ENCODE measurements around the gene ITPR2. TPM values are rescaled to one million over a fixed set of nuclear protein-coding genes. Genes with fewer than 3 reads are reported as not detected.

Gene ITPR2
- total and polyA plus RNA-seq, 5 donors: 4.2 to 32.1 (median 23.2) TPM

GRCh38 chr12:26499979-26500640, 332.9 kb downstream of the ITPR2 start:
- Histone ChIP-seq H3K27me3 (ENCODE audit: control insufficient read depth, insufficient read depth) (no peaks in the 10 kb centered on the region), H3K4me1 (ENCODE audit: control insufficient read depth, insufficient read depth, low read length) (no peaks in the 10 kb centered on the region), H3K4me3 (ENCODE audit: low read length) (no peak overlapping the region), H3K27ac (ENCODE audit: low read length) (no peak overlapping the region), H3K9me3 (ENCODE audit: control insufficient read depth, low read length) (no peaks in the 10 kb centered on the region)
- intact Hi-C loops (cut with DNase I): no loop called here
- DNase-seq: no peak
- peak in 1 of 2 donors; percentile 40 for ATAC-seq
- WGBS: 78% methylated on average over 1 of the region's 1 CpG

GRCh38 chr12:26496170-26496569, 336.8 kb downstream of the ITPR2 start:
- no peak overlapping the region for H3K27ac ChIP-seq (ENCODE audit: low read length)
- WGBS: 96% methylated on average over 1 of the region's 1 CpG
- no peak for ATAC-seq
- H3K27me3 ChIP-seq (ENCODE audit: control insufficient read depth, insufficient read depth): no peaks in the 10 kb centered on the region
- DNase-seq: no peak
- H3K4me3 ChIP-seq (ENCODE audit: low read length): no peak overlapping the region
- no peaks in the 10 kb centered on the region for H3K4me1 ChIP-seq (ENCODE audit: control insufficient read depth, insufficient read depth, low read length)
- intact Hi-C loops (cut with DNase I): no loop called here
- no peaks in the 10 kb centered on the region for H3K9me3 ChIP-seq (ENCODE audit: control insufficient read depth, low read length)

DNA sequence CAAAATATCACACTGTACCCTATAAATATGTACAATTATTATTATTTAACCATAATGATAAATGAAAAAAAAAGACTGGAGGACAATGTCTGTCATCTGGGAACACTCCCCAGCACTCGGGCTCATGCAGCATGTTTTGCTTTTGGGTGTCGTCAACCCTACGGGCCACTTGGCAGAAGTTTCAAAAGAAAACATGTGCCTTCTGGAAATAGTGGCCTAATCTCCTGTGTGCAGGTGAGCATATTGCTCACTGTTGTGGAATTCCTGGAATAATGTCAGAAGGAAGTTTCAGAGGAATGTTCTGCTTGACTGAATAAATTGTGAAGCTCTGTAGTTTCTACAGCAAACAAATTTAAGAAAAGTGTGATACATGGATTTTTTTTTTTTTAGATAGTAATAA, 339.3 kb downstream of the ITPR2 start:
- no peaks in the 10 kb centered on the region for H3K4me1 ChIP-seq (ENCODE audit: control insufficient read depth, insufficient read depth, low read length)
- ATAC-seq (no peak), DNase-seq (no peak)
- WGBS: 80% methylated on average over 3 of the region's 3 CpGs
- no peak overlapping the region for H3K4me3 ChIP-seq (ENCODE audit: low read length)
- H3K27ac ChIP-seq (ENCODE audit: low read length): no peak overlapping the region
- no peaks in the 10 kb centered on the region for H3K9me3 ChIP-seq (ENCODE audit: control insufficient read depth, low read length)
- H3K27me3 ChIP-seq (ENCODE audit: control insufficient read depth, insufficient read depth): no peaks in the 10 kb centered on the region
- intact Hi-C loops (cut with DNase I): no loop called here

DNA sequence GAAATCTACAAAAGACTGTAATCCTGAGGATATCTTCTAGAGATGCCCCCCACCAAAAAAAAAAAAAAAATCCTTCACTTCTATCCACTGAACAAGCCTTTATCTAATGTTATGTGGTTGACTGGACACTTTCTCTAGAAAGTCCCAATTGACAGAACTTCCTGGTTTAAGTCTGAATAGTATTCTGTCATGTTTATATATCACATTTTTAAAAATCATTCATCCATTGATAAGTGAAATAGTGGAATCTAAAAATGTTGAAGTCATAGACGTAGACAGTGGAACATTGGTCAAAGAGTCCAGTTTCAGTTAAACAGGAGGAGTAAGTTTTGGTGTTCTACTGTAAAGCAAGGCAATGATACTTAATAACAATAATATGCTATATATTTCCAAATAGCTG, 340.6 kb downstream of the ITPR2 start:
- Histone ChIP-seq H3K27me3 (ENCODE audit: control insufficient read depth, insufficient read depth) (no peaks in the 10 kb centered on the region), H3K4me3 (ENCODE audit: low read length) (no peak overlapping the region), H3K9me3 (ENCODE audit: control insufficient read depth, low read length) (no peaks in the 10 kb centered on the region), H3K27ac (ENCODE audit: low read length) (no peak overlapping the region), H3K4me1 (ENCODE audit: control insufficient read depth, insufficient read depth, low read length) (no peaks in the 10 kb centered on the region)
- intact Hi-C loops (cut with DNase I): no loop called here
- ATAC-seq: no peak
- WGBS: 90% methylated on average over 1 of the region's 1 CpG
- DNase-seq: no peak

DNA sequence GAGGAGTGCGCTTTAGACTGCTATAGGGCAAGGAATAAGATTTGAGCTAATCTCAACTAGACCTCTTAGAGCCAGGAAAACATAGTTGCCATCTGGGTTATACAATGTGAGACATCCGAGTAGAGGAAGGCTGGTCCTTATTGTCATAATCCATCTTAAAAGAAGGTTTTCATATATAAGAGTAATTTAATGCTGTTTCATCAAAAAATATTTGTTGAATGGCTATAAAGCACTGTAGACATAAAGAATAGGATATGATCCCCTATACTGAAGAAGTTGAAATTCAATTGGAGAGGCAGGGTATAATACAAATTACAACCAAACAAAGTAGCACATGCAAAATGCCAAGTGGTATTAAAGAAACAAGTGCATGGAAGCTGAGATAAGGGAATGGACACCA, 343.1 kb downstream of the ITPR2 start:
- DNase-seq (no peak), ATAC-seq (no peak)
- no peak overlapping the region for H3K4me3 ChIP-seq (ENCODE audit: low read length)
- no peaks in the 10 kb centered on the region for H3K4me1 ChIP-seq (ENCODE audit: control insufficient read depth, insufficient read depth, low read length)
- no peak overlapping the region for H3K27ac ChIP-seq (ENCODE audit: low read length)
- H3K27me3 ChIP-seq (ENCODE audit: control insufficient read depth, insufficient read depth): no peaks in the 10 kb centered on the region
- WGBS: 97% methylated on average over 2 of the region's 2 CpGs
- intact Hi-C loops (cut with DNase I): no loop called here
- no peaks in the 10 kb centered on the region for H3K9me3 ChIP-seq (ENCODE audit: control insufficient read depth, low read length)

- H3K27ac ChIP-seq (ENCODE audit: low read length): no peak overlapping the region
- H3K4me3 ChIP-seq (ENCODE audit: low read length): no peak overlapping the region
- 94% methylated on average over 1 of the region's 1 CpG for WGBS
- no peaks in the 10 kb centered on the region for H3K4me1 ChIP-seq (ENCODE audit: control insufficient read depth, insufficient read depth, low read length)
- intact Hi-C loops (cut with DNase I): no loop called here
- H3K27me3 ChIP-seq (ENCODE audit: control insufficient read depth, insufficient read depth): no peaks in the 10 kb centered on the region
- H3K9me3 ChIP-seq (ENCODE audit: control insufficient read depth, low read length): no peaks in the 10 kb centered on the region
- ATAC-seq (no peak), DNase-seq (no peak)
Measured at GRCh38 chr12:26488351-26488750, 344.6 kb downstream of the ITPR2 start.

- WGBS: 53% methylated on average over 1 of the region's 1 CpG
Measured at GRCh38 chr12:26473291-26473690, 359.7 kb downstream of the ITPR2 start.

DNA sequence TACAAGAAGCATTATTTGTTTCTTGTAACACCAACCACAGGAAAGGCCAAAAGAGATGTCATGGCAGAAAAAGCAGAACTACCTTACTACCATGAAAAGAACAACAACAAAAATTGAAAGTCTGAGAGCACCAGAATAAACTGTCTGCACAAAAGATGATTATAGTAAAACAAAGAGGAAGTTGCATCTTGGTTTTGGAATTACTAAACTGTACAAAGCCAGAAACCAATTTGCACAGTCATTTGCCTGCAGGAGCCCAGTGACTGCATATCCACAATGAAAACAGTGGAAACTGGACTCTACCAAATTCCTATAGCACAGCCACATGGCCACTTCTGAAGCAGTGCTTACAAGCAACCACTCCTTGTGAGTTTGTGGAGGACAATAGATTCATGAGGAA, 361.4 kb downstream of the ITPR2 start:
- ATAC-seq (no peak), DNase-seq (no peak)

More at GRCh38 chr12:26473291-26473690, 359.7 kb downstream of the ITPR2 start:
- ATAC-seq (no peak), DNase-seq (no peak)
- Histone ChIP-seq H3K27me3 (ENCODE audit: control insufficient read depth, insufficient read depth) (no peaks in the 10 kb centered on the region), H3K27ac (ENCODE audit: low read length) (no peak overlapping the region), H3K4me3 (ENCODE audit: low read length) (no peak overlapping the region), H3K4me1 (ENCODE audit: control insufficient read depth, insufficient read depth, low read length) (no peaks in the 10 kb centered on the region), H3K9me3 (ENCODE audit: control insufficient read depth, low read length) (no peaks in the 10 kb centered on the region)
- intact Hi-C loops (cut with DNase I): no loop called here

GRCh38 chr12:26469421-26470180, 363.4 kb downstream of the ITPR2 start:
- H3K4me1 ChIP-seq (ENCODE audit: control insufficient read depth, insufficient read depth, low read length): peaks cover 1% of the 10 kb centered on the region
- no peaks in the 10 kb centered on the region for H3K27me3 ChIP-seq (ENCODE audit: control insufficient read depth, insufficient read depth)
- intact Hi-C loops (cut with DNase I): no loop called here
- ATAC-seq (no peak), DNase-seq (no peak)
- H3K4me3 ChIP-seq (ENCODE audit: low read length): no peak overlapping the region
- H3K27ac ChIP-seq (ENCODE audit: low read length): no peak overlapping the region
- 87% methylated on average over 6 of the region's 6 CpGs for WGBS
- no peaks in the 10 kb centered on the region for H3K9me3 ChIP-seq (ENCODE audit: control insufficient read depth, low read length)

More for the DNA sequence above, 361.4 kb downstream of the ITPR2 start:
- Histone ChIP-seq H3K9me3 (ENCODE audit: control insufficient read depth, low read length) (no peaks in the 10 kb centered on the region), H3K4me1 (ENCODE audit: control insufficient read depth, insufficient read depth, low read length) (no peaks in the 10 kb centered on the region), H3K4me3 (ENCODE audit: low read length) (no peak overlapping the region), H3K27ac (ENCODE audit: low read length) (no peak overlapping the region), H3K27me3 (ENCODE audit: control insufficient read depth, insufficient read depth) (no peaks in the 10 kb centered on the region)
- intact Hi-C loops (cut with DNase I): no loop called here

GRCh38 chr12:26467351-26467750, 365.6 kb downstream of the ITPR2 start:
- 86% methylated on average over 1 of the region's 1 CpG for WGBS
- intact Hi-C loops (cut with DNase I): no loop called here
- Histone ChIP-seq H3K27ac (ENCODE audit: low read length) (no peak overlapping the region), H3K4me1 (ENCODE audit: control insufficient read depth, insufficient read depth, low read length) (peaks cover 1% of the 10 kb centered on the region), H3K4me3 (ENCODE audit: low read length) (no peak overlapping the region), H3K27me3 (ENCODE audit: control insufficient read depth, insufficient read depth) (no peaks in the 10 kb centered on the region), H3K9me3 (ENCODE audit: control insufficient read depth, low read length) (no peaks in the 10 kb centered on the region)
- DNase-seq: no peak
- no peak for ATAC-seq

GRCh38 chr12:26466726-26467125, 366.3 kb downstream of the ITPR2 start:
- no peak for ATAC-seq
- intact Hi-C loops (cut with DNase I): no loop called here
- WGBS: 70% methylated on average over 2 of the region's 2 CpGs

More at GRCh38 chr12:26466726-26467125, 366.3 kb downstream of the ITPR2 start:
- no peaks in the 10 kb centered on the region for H3K9me3 ChIP-seq (ENCODE audit: control insufficient read depth, low read length)
- no peak overlapping the region for H3K4me3 ChIP-seq (ENCODE audit: low read length)
- no peak for DNase-seq
- H3K4me1 ChIP-seq (ENCODE audit: control insufficient read depth, insufficient read depth, low read length): peaks cover 1% of the 10 kb centered on the region
- H3K27ac ChIP-seq (ENCODE audit: low read length): no peak overlapping the region
- H3K27me3 ChIP-seq (ENCODE audit: control insufficient read depth, insufficient read depth): no peaks in the 10 kb centered on the region

Measured in right cardiac atrium (tissue), 5 donors.